ENCODE data around the gene AATK. TPM values are rescaled to one million over a fixed set of nuclear protein-coding genes. Genes with fewer than 3 reads are reported as not detected.

AATK gene
- total RNA-seq, 4 donors from 2014 or later = 247 to 385 (median 322) TPM

- H3K27ac ChIP-seq = no peak overlapping the region
- H3K36me3 ChIP-seq = peaks cover 0 to 80% (median 5%) of the 10 kb centered on the region in 3 donors
- H3K27me3 ChIP-seq = no peaks in the 10 kb centered on the region
- no peak overlapping the region for H3K4me3 ChIP-seq
- peaks cover 0 to 26% (median 10%) of the 10 kb centered on the region in 4 donors for H3K4me1 ChIP-seq
- TF ChIP-seq EP300 (IDR thresholded peaks at IDR 0.05) (no peak), CTCF (IDR thresholded peaks at IDR 0.05) (no peak), POLR2A (IDR thresholded peaks at IDR 0.05) (no peak)
- no peaks in the 10 kb centered on the region for H3K9me3 ChIP-seq
- DNase-seq (ENCODE audit: low spot score in 2 of 2) = no peak
- WGBS, 2 donors = 84 to 88% methylated on average over 15 to 17 of the region's 17 CpGs
These were observed 63.2 kb downstream of the AATK start for GRCh38 chr17:81102869-81103268.

- WGBS, 2 donors = 79 to 81% methylated on average over 7 to 11 of the region's 12 CpGs
- H3K4me1 ChIP-seq = peaks cover 0 to 31% (median 15%) of the 10 kb centered on the region in 4 donors
- no peaks in the 10 kb centered on the region for H3K27me3 ChIP-seq
- H3K9me3 ChIP-seq = no peaks in the 10 kb centered on the region
- TF ChIP-seq CTCF (IDR thresholded peaks at IDR 0.05) (no peak), POLR2A (IDR thresholded peaks at IDR 0.05) (no peak), EP300 (IDR thresholded peaks at IDR 0.05) (no peak)
- H3K27ac ChIP-seq = no peak overlapping the region
- DNase-seq (ENCODE audit: low spot score in 2 of 2) = no peak
- H3K4me3 ChIP-seq = no peak overlapping the region
- peaks cover 0 to 75% (median 5%) of the 10 kb centered on the region in 3 donors for H3K36me3 ChIP-seq
These were observed 63.7 kb downstream of the AATK start for GRCh38 chr17:81102352-81102751.

GRCh38 chr17:81101614-81102306 lies 64.3 kb downstream of the AATK start:
- no peak overlapping the region for H3K4me3 ChIP-seq
- WGBS, 2 donors = 41 to 58% methylated on average over 12 to 25 of the region's 33 CpGs
- no peaks in the 10 kb centered on the region for H3K9me3 ChIP-seq
- H3K27ac ChIP-seq = peak overlapping the region in 2 of 4 donors; percentile 19 to 57
- peaks cover 0 to 37% (median 21%) of the 10 kb centered on the region in 4 donors for H3K4me1 ChIP-seq
- TF ChIP-seq CTCF (IDR thresholded peaks at IDR 0.05) (peak; percentile 100), POLR2A (IDR thresholded peaks at IDR 0.05) (no peak), EP300 (IDR thresholded peaks at IDR 0.05) (peak; percentile 26 to 56)
- peak; percentile 57 to 61 for DNase-seq (ENCODE audit: low spot score in 2 of 2)
- H3K36me3 ChIP-seq = peaks cover 0 to 69% (median 2%) of the 10 kb centered on the region in 3 donors
- no peaks in the 10 kb centered on the region for H3K27me3 ChIP-seq

- H3K9me3 ChIP-seq = no peaks in the 10 kb centered on the region
- H3K4me1 ChIP-seq = peaks cover 0 to 48% (median 32%) of the 10 kb centered on the region in 4 donors
- peaks cover 0 to 58% (median 0%) of the 10 kb centered on the region in 3 donors for H3K36me3 ChIP-seq
- H3K27me3 ChIP-seq = no peaks in the 10 kb centered on the region
- H3K27ac ChIP-seq = peak overlapping the region in 1 of 4 donors; percentile 57
- TF ChIP-seq POLR2A (IDR thresholded peaks at IDR 0.05) (no peak), EP300 (IDR thresholded peaks at IDR 0.05) (no peak), CTCF (IDR thresholded peaks at IDR 0.05) (no peak)
- WGBS, 2 donors = 88 to 89% methylated on average over 10 of the region's 10 CpGs
- no peak overlapping the region for H3K4me3 ChIP-seq
- DNase-seq (ENCODE audit: low spot score in 2 of 2) = no peak
These were observed 65.4 kb downstream of the AATK start for GRCh38 chr17:81100668-81101067.

GRCh38 chr17:81099888-81100287 lies 66.1 kb downstream of the AATK start:
- Histone ChIP-seq H3K27ac (peak overlapping the region in 1 of 4 donors; percentile 57), H3K27me3 (no peaks in the 10 kb centered on the region), H3K36me3 (peaks cover 0 to 50% (median 0%) of the 10 kb centered on the region in 3 donors), H3K9me3 (no peaks in the 10 kb centered on the region), H3K4me1 (peaks cover 0 to 56% (median 39%) of the 10 kb centered on the region in 4 donors), H3K4me3 (no peak overlapping the region)
- 92 to 95% methylated on average over 14 to 23 of the region's 23 CpGs for WGBS, 2 donors
- TF ChIP-seq CTCF (IDR thresholded peaks at IDR 0.05) = no peak
- TF ChIP-seq POLR2A (IDR thresholded peaks at IDR 0.05) = no peak
- TF ChIP-seq EP300 (IDR thresholded peaks at IDR 0.05) = no peak
- no peak for DNase-seq (ENCODE audit: low spot score in 2 of 2)

All from tibial nerve (tissue), 4 donors.